Stimulated activated CD8-positive, alpha-beta memory T cell treated with anti-CD3 and anti-CD28 coated beads, Interleukin-4, amount 100 ng/mL, for 24 hours (primary cell): ENCODE results near the gene RBM19.
A peak's percentile ranks its signal among the peaks of the same experiment; 100 is the strongest.
"Not testable (repeated sequence)": the region's sequence is repeated elsewhere in the genome, so short reads cannot be mapped to it uniquely, and the experiment has no call there.

Source experiments
- DNase-seq: peaks from one replicate; pipeline ENCODE4 v3.0.0-alpha.2; 2020; ENCODE audit warnings: low read depth

Gene RBM19

GRCh38 chr12:113965951-113966797 is at the start of gene RBM19:
TSS of gene RBM19 (minus strand) at chr12:113966325. CDS start at chr12:113966227, 98 bp downstream.
- DNase-seq: peak; percentile 95

GRCh38 chr12:114015851-114016250 is 49.7 kb upstream of the RBM19 start:
- no peak for DNase-seq

DNA sequence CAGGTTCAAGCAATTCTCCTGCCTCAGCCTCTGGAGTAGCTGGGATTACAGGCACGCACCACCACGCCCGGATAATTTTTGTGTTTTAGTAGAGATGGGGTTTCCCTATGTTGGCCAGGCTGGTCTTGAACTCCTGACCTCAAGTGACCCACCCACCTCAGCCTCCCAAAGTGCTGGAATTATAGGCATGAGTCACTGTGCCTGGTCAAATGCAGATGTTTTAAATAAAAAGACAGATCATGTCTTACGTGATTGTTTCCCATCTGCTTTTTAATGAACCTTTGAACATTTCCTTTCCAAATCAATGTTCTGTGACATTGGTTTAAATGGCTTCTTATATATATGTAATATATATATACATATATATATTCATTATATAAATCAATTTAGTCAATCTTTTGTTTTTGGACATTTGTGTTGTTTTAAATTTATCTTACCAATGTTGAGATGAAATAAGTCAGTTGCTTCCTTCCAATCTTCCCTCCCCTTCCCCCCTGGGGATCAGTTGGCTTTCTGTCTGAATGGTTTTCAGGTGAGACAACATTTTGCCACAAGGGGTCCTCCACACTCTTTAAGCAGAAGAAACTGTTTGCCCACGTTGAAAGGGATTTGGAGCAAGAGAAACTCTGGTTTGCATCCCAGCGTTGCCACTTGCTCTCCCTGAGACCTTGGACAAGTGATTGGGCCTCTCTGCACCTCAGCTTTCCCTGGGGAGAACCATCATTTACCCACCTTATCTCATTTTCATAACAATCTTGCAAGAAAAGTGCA is 47.6 kb upstream of the RBM19 start:
- DNase-seq: no peak

DNA sequence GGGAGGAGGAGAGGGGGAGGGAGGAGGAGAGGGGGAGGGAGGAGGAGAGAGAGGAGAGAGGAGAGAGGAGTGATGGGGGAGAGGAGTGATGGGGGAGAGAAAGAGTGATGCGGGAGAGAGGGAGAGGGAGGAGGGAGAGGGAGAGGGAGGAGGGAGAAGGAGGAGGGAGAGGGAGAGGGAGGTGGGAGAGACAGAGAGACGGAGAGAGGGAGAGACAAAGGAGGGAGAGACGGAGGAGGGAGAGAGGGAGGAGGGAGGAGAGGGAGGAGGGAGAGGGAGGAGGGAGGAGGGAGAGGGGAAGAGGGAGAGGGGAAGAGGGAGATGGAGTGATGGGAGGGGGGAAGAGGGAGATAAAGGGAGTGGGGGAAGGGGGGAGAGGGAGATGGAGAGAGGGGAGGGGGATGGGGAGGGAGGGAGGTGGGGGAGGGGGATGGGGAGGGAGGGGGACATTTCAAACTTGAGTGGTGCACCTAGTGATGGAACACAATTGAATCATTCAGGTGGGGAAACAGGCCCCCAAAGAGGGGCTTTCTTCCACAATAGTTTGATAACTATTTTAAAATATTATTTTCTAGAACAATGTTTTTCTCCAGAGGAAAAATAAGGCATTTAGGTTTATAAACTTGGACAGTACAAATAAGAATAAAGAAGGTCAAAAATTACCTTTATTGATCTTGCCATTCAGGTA is 46.8 kb upstream of the RBM19 start:
- no peak for DNase-seq

- no peak for DNase-seq
Observed at GRCh38 chr12:114011711-114012110, 45.6 kb upstream of the RBM19 start.

- no peak for DNase-seq
Observed at GRCh38 chr12:114006482-114007425, 40.6 kb upstream of the RBM19 start.

- no peak for DNase-seq
Observed at GRCh38 chr12:114004402-114004801, 38.3 kb upstream of the RBM19 start.

DNA sequence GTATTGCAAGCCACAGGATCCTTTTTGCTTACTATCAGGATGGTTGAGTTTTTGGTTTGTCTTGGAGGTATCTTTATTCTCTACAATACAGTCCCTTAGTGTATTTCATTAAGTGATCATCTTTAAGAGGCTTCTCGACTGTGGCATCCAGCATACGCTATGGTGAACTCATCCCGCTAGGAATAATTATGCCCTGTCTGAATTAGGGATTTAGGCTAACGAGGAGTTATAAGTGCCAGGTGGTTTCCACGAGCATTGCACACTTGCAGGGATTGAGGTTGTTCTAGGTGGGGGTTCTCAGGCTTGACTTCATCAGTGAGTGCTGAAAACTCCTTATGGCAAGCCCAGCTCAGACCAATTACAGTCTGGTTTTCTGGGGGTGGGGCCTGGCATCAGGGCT is 37.2 kb upstream of the RBM19 start:
- DNase-seq: no peak

DNA sequence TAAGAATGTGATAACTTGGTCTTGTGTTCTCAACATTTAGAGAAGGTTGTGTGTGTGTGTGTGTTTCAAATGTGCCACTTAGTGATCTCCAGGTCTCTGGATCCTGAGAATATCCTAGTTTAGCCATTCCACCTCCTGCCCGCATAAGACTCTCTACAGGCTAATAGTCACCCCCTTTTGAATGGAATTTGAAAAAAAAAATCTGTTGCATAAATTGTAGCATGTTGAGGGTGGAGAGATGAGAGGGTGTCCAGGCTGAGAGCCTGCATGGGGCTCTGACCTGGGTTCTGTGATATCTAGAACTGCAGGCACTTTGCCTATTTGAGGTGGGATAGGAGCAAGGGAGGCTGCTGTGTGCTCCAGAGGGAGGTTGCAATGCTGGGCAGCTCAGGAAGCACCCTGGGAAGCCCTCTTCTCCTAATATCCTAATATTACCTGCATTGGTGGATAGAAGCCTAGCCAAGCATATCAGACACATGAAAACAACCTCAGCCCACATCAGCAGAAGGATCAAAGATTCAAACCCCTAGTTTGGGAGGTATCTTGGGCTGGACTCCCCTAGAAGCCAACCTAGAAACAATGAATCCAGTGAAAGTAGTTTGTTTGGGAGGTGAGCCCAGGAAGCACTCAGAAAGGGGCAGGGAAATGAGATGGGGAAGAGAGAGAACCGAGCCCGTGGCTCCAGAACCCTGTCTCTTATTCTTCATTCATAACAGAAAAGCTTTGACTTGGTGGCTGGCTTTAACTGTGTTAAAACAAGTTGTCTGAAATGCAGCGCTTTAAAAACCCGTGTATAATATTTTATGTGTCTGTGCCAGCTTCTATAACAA is 35.6 kb upstream of the RBM19 start:
- no peak for DNase-seq

DNA sequence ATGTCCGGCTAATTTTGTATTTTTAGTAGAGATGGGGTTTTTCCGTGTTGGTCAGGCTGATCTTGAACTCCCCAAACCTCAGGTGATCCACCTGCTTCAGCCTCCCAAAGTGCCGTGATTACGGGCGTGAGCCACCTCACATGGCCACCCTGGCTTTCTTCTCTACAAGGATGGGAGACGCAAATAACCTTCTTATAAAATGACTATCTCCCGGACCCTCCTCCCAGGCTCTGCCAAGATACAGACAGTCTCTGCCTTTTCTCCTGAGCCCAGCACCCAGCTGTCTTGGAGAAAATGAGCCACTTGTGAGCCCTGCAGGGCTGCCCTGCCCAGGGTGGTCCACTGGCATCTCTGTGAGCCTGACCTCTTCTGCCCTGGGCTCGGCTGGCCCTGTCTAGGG is 34.7 kb upstream of the RBM19 start:
- DNase-seq: no peak

GRCh38 chr12:114000261-114000660 is 34.1 kb upstream of the RBM19 start:
- DNase-seq: not testable (repeated sequence)

- no peak for DNase-seq
Observed at GRCh38 chr12:113997365-113997764, 31.2 kb upstream of the RBM19 start.

GRCh38 chr12:113996026-113996425 is 29.9 kb upstream of the RBM19 start:
- DNase-seq: no peak

DNA sequence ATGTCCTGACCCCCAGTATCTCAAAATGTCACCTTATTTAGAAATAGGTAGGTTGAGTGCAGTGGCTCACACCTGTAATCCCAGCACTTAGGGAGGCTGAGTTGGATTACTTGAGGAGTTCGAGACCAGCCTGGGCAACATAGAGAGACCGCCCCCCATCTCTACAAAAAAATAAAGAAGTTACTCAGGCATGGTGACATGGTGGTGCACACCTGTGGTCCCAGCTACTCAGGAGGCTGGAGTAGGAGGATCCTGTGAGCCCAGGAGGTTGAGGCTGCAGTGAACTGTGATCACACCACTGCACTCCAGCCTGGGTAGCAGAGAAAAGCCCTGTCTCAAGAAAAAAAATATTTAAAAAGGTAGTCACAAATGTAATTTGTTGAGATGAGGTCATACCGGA is 27.9 kb upstream of the RBM19 start:
- DNase-seq: no peak

GRCh38 chr12:113992751-113993150 is 26.6 kb upstream of the RBM19 start:
- not testable (repeated sequence) for DNase-seq

GRCh38 chr12:113991224-113992044 is 25.3 kb upstream of the RBM19 start:
- no peak for DNase-seq

GRCh38 chr12:113990250-113991223 is 24.4 kb upstream of the RBM19 start:
- no peak for DNase-seq

DNA sequence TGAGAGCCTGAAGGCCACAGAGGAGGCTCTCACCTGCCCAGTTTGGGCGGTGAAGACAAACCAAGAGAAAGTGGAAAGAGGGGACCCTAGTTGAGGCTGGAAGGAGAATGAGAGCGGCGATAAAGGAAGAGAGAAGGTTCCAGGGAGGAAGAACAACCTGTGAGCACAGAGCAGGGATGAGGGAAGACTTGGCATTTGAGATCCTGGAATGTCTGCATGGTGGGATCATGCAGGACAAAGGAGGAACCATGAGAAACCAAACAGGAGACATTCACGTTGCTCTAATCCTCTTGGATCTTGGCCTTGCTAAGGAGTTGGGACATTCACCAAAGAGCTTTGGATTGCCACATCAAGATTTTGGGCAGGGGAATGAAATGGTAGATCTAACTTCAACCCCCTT is 22.9 kb upstream of the RBM19 start:
- DNase-seq: no peak

DNA sequence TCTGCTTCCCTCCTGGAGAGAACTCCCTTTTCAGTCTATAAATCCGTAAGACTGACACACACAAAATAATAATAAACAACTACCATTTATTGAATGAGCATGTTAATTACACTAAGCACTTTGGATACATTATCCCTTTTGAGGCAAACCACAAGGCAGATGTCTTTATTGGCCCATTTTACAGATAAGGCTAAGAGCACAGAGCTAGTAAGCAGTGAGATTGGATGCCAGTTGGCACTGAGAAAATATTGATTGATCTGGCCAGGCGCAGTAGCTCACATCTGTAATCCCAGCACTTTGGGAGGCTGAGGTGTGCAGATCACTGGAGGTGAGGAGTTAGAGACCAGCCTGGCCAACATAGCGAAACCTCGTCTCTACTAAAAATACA is 21.9 kb upstream of the RBM19 start:
- DNase-seq: no peak
